ENCODE measurements around the gene TMC8.

Gene TMC8

GRCh38 chr17:78105551-78105950 lies 25.0 kb upstream of the TMC8 start:
- no peaks in the 10 kb centered on the region for H3K27me3 ChIP-seq (ENCODE audit: control insufficient read depth, insufficient read depth, low read length)
- no peaks in the 10 kb centered on the region for H3K9me3 ChIP-seq (ENCODE audit: control insufficient read depth, low read length)
- H3K79me2 ChIP-seq: no peaks in the 10 kb centered on the region
- H3K4me2 ChIP-seq (ENCODE audit: low read length): no peak overlapping the region
- H3K36me3 ChIP-seq (ENCODE audit: control insufficient read depth, insufficient read depth, low read length): no peaks in the 10 kb centered on the region
- H3K27ac ChIP-seq: no peak overlapping the region
- no peak for TF ChIP-seq CTCF (IDR thresholded peaks at IDR 0.05)
- no peak overlapping the region for H2AFZ ChIP-seq
- no peaks in the 10 kb centered on the region for H3K4me1 ChIP-seq
- no peak overlapping the region for H3K4me3 ChIP-seq (ENCODE audit: low read depth, low read length)
- no peak overlapping the region for H3K9ac ChIP-seq

- TF ChIP-seq CTCF (IDR thresholded peaks at IDR 0.05): no peak
- H3K9ac ChIP-seq: no peak overlapping the region
- H3K9me3 ChIP-seq (ENCODE audit: control insufficient read depth, low read length): no peaks in the 10 kb centered on the region
- H3K4me1 ChIP-seq: no peaks in the 10 kb centered on the region
- no peaks in the 10 kb centered on the region for H3K27me3 ChIP-seq (ENCODE audit: control insufficient read depth, insufficient read depth, low read length)
- no peak overlapping the region for H3K4me2 ChIP-seq (ENCODE audit: low read length)
- no peaks in the 10 kb centered on the region for H3K79me2 ChIP-seq
- no peak overlapping the region for H3K4me3 ChIP-seq (ENCODE audit: low read depth, low read length)
- H2AFZ ChIP-seq: no peak overlapping the region
- no peaks in the 10 kb centered on the region for H3K36me3 ChIP-seq (ENCODE audit: control insufficient read depth, insufficient read depth, low read length)
- no peak overlapping the region for H3K27ac ChIP-seq
Measured at GRCh38 chr17:78106211-78106610, 24.4 kb upstream of the TMC8 start.

GRCh38 chr17:78107457-78107856 lies 23.1 kb upstream of the TMC8 start:
- no peak overlapping the region for H2AFZ ChIP-seq
- no peaks in the 10 kb centered on the region for H3K36me3 ChIP-seq (ENCODE audit: control insufficient read depth, insufficient read depth, low read length)
- no peak overlapping the region for H3K4me2 ChIP-seq (ENCODE audit: low read length)
- no peak for TF ChIP-seq CTCF (IDR thresholded peaks at IDR 0.05)
- H3K9ac ChIP-seq: no peak overlapping the region
- no peaks in the 10 kb centered on the region for H3K79me2 ChIP-seq
- H3K4me3 ChIP-seq (ENCODE audit: low read depth, low read length): no peak overlapping the region
- no peak overlapping the region for H3K27ac ChIP-seq
- no peaks in the 10 kb centered on the region for H3K27me3 ChIP-seq (ENCODE audit: control insufficient read depth, insufficient read depth, low read length)
- H3K4me1 ChIP-seq: peaks cover under 1% of the 10 kb centered on the region
- no peaks in the 10 kb centered on the region for H3K9me3 ChIP-seq (ENCODE audit: control insufficient read depth, low read length)

- Histone ChIP-seq H3K4me3 (ENCODE audit: low read depth, low read length) (no peak overlapping the region), H3K9me3 (ENCODE audit: control insufficient read depth, low read length) (no peaks in the 10 kb centered on the region), H3K9ac (no peak overlapping the region), H3K27ac (no peak overlapping the region), H3K79me2 (no peaks in the 10 kb centered on the region), H3K4me2 (ENCODE audit: low read length) (no peak overlapping the region), H2AFZ (no peak overlapping the region), H3K27me3 (ENCODE audit: control insufficient read depth, insufficient read depth, low read length) (no peaks in the 10 kb centered on the region), H3K36me3 (ENCODE audit: control insufficient read depth, insufficient read depth, low read length) (no peaks in the 10 kb centered on the region), H3K4me1 (peaks cover 4% of the 10 kb centered on the region)
- no peak for TF ChIP-seq CTCF (IDR thresholded peaks at IDR 0.05)
Measured at GRCh38 chr17:78107976-78108725, 22.4 kb upstream of the TMC8 start.
